ENCODE results near the gene SPATA20.

Gene SPATA20

GRCh38 chr17:50604513-50604912 is 57.5 kb downstream of the SPATA20 start:
- Histone ChIP-seq H3K36me3 (ENCODE audit: control insufficient read depth, insufficient read depth, low read length) (no peaks in the 10 kb centered on the region), H3K9ac (ENCODE audit: low read depth, low read length) (no peak overlapping the region), H3K9me3 (ENCODE audit: control insufficient read depth, insufficient read depth, low read length) (no peaks in the 10 kb centered on the region), H3K4me3 (ENCODE audit: low read depth, low read length) (no peak overlapping the region), H3K4me1 (ENCODE audit: control insufficient read depth, insufficient read depth, low read length) (no peaks in the 10 kb centered on the region), H3K27ac (ENCODE audit: low read depth, low read length) (no peak overlapping the region), H3K27me3 (ENCODE audit: control insufficient read depth, insufficient read depth, low read length) (no peaks in the 10 kb centered on the region)

- no peak overlapping the region for H3K27ac ChIP-seq (ENCODE audit: low read depth, low read length)
- H3K9me3 ChIP-seq (ENCODE audit: control insufficient read depth, insufficient read depth, low read length): no peaks in the 10 kb centered on the region
- no peak overlapping the region for H3K4me3 ChIP-seq (ENCODE audit: low read depth, low read length)
- no peaks in the 10 kb centered on the region for H3K27me3 ChIP-seq (ENCODE audit: control insufficient read depth, insufficient read depth, low read length)
- H3K36me3 ChIP-seq (ENCODE audit: control insufficient read depth, insufficient read depth, low read length): no peaks in the 10 kb centered on the region
- no peaks in the 10 kb centered on the region for H3K4me1 ChIP-seq (ENCODE audit: control insufficient read depth, insufficient read depth, low read length)
- no peak overlapping the region for H3K9ac ChIP-seq (ENCODE audit: low read depth, low read length)
Measured at GRCh38 chr17:50605429-50605828, 58.5 kb downstream of the SPATA20 start.
